ENCODE results near the gene HPCAL1. TPM values are rescaled to one million over a fixed set of nuclear protein-coding genes. Genes with fewer than 3 reads are reported as not detected.

Gene HPCAL1
- total RNA-seq, 1 experiment from 2014 or later, result 280 TPM

DNA sequence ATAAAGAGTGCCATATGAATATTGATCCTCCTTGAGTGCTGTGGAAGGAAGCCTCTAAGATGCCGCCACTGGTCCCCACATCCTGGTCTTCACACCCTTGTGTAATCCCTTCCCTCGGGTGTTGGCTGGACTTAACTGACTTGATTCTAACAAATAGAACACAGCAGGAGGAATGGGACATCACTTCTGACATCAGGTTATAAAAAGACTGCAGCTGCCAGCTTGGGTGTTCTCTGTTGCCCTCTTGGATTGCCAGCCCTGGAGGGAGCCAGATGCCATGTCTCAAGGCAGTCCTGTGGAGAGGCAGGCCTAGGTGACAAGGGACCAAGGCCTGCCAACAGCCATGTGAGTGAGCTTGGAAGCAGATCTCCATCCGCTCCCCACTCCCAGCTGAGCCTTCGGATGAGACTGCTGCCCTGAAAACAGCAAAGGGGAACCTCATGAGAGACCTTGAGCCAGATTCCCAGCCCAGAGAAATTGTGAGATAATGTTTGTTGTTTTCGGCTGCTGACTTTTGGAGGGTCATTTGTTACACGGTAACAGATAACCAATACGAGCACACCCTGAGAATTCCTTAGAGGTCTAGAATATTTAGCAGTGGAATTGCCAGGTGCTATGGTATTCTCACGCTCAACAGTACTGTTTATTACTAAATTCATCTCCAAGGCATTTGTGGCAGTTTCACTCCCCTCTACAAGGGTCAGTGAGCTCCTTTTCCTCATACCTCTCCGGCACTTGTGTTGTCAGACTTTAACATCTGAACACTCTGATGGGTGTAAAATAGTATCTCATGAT, 32.5 kb downstream of the HPCAL1 start:
- DNase-seq (ENCODE audit: low read depth), result no peak

DNA sequence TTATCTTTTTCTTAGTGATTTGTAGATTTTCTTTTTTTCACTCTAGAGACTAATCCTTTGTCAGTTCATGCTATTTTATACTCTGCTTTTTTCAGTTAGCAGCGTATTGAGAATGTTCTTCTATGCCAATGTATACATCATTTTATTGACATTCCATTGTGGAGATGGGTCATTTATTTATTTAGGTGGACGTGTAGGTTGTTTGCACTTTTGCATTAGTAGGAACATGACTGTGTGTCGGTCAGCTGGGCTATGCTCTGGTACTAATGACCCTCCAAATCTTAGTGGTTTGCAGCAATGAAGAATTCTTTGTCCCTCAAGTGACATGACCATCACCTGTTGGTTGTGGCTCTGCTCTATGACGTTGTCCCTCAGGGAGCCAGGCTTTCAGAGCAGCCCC, 33.6 kb downstream of the HPCAL1 start:
- no peak for DNase-seq (ENCODE audit: low read depth)

DNA sequence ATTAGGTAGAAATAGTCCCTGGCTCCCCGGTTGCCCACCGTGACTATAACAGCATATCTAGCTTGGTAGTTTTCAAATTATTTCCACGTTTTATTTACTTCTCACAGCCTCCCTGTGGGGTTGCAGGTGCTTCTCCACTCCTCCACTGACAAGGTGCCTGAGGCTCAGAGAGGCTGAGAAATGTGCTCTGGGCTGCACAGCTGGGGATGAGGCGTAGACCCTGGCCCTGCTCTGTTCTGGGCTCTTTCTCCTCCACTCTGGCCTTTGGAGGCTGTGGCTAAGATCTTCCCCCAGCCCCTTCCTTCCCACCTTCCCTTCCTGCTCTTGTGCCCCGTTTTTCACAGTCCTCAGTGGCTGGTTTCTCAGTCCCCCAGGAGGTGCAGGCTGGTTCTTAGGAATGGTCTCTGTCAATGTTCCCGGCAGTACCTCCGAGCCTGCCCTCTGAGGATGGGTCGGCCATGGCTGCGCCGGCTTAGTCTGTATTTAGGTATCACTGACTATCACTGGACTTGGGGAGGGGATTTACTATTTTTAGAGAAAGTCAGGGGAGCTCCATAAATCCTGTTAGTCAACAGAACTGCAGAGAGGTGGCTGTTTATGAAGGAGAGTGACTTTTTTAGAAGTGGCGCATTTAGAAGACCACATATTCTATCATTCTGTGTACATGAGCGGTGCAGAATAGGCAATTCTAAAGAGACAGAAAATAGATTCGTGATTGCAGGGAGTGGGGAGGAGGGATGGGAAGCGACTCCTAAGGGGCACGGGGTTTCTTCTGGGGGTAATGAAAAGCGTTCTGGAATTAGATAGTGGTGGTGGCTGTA, 35.0 kb downstream of the HPCAL1 start:
- no peak for DNase-seq (ENCODE audit: low read depth)

DNA sequence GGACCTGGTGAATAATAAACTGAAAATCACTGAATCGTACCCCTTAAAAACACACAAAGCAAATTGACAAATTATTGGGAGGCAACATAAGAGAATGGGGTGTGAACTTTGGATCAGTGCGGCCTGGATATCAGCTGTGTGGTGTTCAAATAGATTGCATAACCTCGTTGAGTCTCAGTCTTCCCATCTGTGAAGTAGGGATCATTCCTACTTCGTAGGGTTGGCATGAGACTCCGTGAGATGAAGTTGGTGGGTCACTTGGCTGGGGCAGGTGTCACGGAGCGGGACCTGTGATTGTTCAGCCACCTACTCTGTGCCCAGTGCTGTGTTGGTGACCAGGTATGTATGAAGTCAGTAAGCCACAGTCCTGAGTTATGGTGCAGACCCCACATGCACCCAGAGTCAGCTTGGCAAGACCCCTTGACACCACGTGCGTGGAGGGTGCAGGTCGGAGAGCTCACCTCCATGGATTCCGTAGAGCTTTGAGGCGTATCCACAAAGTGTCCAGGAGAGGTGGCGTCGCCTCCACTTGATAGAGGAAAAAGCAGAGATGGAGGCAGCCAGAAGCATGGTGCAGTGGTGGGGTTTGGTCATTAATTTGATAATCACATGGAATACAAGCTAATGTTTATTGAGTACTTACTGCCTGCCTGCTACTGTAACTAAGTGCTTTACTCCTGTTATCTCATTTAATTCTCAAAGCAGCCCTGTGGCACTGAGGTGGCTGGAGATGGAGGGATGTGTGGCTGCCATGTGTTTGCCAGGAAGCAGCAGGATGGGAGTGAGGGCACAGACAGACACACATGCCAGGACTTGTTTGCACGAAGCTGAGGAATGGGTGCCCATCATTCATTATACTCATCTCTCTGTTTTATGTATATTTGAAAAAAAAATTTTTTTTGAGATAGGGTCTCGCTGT, 35.8 kb downstream of the HPCAL1 start:
- no peak for DNase-seq (ENCODE audit: low read depth)

DNA sequence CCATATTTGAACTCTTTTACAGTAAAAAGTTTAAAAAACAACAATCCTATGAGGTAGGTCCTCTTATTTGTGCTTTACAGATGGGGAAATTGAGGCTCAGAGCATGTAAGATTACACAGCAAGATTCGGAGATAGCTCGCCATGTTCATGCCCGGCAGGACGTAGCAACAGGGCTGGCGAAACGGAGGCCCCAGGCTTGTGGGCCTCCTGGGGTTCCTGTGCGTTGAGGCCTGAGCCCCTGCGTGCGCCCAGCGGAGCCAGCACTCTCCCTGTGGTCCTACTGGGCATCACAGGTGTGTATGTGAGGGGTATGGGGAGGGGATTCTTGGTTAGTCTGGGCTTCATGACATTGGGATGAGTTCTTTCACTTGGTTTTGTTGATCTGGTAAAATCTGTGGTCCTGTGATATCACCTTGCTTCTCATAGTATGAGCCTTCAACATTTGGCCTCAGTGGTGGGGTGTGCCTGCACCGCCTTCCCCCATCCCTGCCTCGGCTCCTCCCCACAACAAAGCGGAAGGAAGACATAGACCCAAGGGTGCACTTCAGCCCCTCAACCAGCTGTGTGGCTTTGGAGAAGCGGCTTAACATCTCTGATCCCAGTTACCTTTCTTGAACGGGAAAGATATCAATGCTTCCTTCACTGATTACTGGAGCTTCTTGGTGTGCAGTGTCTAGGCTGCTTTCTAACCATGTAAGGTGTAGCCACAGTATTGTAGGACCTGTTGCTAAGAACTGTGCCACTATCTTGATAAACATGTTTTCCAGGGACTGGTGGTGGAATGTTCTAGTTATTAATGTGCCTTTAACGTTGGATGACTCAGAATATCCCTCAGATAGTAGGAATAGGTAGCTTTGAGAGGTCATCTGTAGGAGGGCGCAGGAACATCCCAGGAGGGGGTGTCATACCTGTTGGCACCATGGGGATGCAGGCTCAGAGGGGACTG, 37.2 kb downstream of the HPCAL1 start:
- no peak for DNase-seq (ENCODE audit: low read depth)

DNA sequence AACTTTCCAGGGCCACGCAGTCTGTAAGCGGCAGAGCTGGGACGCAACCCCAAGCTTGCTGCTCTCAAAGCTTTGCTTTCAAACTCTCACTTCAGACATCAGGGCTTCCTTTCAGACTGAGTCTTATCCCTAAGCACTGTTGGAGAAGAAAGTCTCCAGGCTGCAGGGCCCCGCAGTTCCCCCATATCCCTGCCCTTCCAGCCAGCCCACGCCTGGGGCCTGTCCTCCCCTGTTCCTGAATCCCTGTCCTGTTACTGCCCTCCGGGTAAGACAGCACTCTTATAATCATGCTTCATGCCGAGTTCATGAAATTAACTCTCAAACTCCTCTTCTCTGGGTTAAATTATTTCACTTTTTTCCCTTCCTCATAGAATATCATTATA, 37.9 kb downstream of the HPCAL1 start:
- no peak for DNase-seq (ENCODE audit: low read depth)

DNA sequence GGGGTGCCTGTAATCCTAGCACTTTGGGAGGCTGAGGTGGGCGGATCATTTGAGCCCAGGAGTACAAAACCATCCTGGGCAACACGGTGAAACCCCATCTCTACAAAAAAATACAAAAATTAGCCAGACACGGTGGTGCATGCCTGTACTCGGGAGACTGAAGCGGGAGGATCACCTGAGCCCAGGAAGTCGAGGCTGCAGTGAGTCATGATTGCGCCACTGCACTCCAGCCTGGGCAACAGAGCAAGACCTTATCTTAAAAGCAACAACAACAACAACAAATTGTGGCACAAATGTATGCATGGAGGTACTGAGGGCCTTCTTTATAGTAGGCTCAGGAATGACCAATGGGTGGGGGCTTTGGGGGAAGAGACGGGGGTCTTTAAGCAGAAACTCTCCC, 38.5 kb downstream of the HPCAL1 start:
- no peak for DNase-seq (ENCODE audit: low read depth)

DNA sequence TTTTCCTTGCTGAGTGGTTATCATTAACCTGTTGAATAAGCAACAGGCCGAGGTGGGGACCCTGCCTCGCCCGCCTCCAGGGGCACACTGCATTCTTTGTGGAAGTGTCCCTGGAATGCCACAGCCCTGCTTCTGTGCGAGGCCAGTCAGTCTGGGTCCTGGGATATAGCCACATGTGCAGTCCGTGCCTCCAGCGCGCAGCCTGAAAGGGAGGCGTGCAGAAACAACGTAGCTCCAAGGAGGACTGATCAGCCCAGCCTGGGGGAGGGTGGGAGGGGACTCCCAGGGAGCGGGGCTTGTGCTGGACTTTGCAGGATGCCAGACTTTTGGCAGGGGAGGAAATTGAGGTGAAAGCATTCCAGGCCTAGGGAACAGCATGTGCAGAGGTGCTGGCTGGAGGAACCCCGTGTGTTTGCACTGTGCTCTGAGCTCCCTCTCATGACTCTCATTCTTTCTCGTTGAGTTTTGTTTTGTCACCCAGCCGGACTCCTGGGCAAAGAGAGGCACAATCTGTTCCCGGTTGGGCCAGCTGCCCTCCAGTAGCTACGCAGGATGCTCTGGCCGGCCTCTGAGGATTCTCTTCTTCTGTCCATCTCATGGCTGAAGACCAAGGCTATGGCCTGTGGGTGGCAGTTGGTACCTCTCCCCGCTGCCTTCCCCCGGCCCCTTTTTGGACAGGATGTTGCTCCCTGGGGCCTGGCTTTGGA, 39.7 kb downstream of the HPCAL1 start:
- DNase-seq (ENCODE audit: low read depth), result no peak

DNA sequence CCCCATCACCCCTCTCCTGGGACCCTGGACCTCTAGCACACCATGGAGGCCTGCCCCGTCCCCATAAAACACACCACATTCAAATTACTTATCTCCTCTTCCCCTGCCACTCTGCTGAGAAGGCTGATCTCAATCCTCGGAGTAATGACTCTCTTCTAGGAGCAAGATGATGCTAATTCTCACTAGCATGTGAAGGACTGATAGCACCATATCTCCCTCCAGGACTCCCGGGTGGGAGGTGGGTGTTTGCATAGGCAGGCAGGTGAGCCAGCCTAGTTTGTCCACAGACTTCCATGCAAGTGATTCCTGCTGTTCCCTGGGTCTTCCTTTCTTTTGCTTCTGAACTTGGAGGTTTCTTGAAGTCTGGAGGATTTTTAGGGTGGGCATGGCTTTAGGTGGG, 40.5 kb downstream of the HPCAL1 start:
- DNase-seq (ENCODE audit: low read depth), result no peak

DNA sequence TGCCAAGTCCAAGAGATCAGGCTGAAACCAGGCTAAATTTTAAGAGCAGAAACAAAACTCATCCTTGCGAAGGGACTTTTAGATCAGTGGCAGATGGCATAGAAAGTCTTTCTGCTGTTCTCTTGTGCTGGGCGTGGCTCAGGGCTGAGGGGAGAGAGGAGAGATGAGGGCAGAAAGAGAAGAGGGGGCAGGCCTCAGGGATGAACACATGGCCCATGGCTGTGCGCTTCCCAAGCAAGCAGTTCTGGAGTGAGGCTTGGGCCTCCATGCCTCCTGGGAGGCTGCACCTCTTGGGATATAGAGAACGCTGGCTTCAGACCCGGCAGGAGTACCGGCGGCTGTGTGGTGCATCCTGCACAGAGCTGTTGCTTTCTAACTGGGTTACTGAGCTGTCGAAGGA, 41.0 kb downstream of the HPCAL1 start:
- no peak for DNase-seq (ENCODE audit: low read depth)

DNA sequence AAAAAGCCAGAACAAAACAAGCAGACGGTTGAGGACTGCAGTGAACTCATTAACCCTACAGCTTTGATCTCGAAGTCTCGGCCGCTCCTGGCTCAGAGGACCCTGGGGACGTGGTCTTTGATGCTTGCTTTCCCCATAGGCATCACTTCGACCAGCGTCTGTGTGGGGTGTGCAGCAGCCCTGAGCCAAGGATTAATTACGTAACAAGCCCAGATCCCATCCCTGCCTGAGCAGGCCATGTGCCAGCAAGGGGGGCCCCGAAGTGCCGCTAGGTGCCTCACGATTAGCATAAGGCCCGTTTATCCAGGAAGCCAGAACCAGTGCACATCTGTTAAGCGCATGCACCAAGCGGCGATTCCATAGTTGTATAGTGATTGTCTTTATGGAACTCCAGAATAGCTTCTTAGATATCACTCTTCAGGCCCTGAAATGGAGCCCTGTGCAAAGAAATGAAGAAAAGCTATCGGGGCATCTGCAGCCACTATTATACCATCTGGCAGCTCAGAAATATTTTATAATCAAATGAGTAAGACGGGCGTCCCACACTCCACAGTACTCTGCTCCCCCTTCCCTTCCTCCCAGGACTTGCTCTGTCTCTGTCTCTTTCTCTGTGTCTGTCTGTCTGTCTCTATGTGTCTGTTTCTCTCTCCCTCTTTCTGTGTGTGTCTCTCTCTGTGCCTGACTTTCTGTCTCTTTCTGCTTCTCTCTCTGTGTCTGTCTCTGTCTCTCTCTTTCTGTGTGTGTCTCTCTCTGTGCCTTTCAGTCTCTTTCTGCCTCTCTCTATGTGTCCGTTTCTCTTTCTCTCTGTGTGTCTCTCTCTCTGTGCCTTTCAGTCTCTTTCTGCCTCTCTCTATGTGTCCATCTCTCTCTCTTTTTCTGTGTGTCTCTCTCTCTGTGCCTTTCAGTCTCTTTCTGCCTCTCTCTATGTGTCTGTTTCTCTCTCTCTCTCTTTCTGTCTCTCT, 41.7 kb downstream of the HPCAL1 start:
- no peak for DNase-seq (ENCODE audit: low read depth)

DNA sequence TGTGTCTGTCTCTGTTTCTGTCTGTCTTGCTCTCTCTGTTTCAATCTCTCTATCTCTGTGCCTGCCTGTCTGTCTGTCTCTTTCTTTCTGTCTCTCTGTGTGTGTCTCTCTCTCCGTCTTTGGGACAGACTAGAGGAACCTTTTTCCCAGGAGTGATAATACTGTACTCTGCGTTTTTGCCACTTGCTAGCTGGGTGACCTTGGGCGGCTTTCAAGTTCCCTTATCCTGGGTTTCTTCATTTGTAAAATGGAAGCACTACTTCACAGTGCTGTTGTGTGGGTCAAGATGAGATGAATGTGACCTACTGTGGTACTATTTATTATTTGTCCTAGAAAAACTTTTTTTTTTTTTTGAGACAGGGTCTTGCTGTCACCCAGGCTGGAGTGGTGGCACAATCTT, 42.4 kb downstream of the HPCAL1 start:
- DNase-seq (ENCODE audit: low read depth), result no peak

DNA sequence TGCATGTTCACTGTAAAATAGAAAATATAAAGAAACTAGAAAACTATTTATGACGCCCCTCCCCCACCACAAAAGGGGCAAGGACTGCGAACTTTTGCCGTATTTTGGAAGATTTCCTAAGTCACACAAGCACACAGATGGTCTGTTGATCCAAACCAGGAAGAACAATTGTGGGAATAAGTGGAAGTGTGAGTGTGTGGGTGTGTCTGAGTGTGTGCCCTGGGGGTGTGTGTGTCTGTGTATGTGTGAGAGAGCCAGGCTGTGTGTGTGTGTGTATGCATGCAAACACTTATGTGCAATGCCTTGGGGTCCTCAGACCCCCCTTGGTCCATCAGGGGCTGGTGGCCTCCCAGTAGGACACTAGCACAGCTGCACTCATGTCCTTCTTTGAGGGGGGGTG, 43.1 kb downstream of the HPCAL1 start:
- no peak for DNase-seq (ENCODE audit: low read depth)

DNA sequence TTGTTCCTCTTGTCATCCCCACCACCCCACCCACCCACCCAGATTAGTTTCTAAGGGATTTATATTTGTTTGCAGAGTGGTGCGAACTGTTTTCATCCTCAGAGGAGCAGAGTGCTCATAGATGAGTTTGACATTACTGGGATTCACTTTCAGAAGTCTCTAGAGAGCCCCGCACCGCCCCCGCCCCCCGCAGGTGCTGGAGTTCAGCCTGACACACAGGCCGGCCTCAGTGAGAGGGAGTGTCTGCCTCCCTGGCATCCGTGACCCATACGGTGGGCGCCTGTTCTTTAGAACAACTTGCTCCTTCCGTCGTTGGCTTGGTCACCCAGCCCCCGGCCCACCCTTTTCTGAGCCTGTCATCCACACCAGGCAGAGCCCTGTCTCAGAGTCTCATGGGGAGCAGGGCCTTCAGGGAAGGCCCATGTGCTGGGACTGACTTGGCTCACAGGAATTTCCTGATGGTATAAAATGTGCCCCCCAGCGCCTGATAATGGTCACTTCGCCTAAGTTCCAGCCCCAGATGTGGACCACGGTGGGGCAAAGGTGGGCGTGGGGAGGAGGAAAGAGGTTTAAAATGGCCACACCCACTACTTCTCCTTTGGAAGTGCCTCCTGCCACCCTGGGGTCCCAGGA, 44.3 kb downstream of the HPCAL1 start:
- no peak for DNase-seq (ENCODE audit: low read depth)

DNA sequence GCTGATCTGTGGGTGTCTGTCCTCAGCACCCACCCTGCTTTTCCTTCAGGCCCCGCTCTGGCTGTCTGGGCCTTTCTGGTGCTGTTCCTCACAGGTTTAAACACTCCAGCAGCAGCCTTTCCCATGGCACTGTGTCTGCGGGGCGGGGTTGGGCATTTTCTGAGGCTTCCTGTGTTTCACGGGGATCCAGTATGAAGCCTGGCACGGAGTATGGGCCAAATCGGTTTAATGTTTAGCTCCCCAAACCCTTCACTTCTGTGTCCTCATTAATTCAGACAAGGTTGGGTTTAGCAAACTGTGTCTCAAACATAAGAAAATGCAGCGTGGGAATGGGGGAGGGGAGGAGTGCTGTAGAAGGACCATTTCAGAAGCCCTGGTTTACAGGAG, 44.9 kb downstream of the HPCAL1 start:
- DNase-seq (ENCODE audit: low read depth), result no peak

DNA sequence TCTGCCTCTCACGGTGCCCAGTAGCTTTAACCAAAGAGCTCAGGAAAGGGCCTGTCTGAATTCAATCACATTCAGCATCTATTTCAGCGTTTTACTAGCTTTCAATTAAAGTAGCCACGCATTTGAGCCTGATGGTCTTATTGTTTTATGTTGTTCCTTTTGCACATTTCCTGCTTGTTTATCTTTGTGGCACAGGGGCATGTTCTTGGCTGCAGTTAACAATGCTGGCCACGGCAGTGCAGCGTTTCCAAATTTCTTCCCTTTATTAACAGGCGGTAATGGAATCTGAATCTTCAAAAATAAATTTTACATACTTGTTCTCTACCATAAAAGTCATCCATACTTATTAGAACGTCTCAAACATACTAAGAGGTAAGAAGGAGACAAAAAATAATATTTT, 46.2 kb downstream of the HPCAL1 start:
- DNase-seq (ENCODE audit: low read depth), result no peak

DNA sequence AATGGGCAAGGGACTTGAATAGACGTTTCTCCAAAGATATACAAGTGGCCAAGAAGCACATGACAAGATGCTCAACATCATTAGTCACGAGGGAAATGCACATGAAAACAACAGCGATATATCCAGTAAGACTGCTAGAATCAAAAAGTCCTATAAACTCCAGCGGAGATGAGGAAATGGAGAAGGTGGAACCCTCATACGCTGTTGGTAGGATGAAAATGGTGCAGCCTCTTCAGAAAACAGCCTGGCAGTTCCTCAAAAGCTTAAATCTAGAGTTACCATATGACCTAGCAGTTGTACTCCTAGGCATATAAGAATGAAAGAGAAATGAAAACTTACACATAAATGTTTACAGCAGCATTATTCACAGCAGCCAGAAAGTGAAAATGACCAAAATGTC, 48.1 kb downstream of the HPCAL1 start:
- DNase-seq (ENCODE audit: low read depth), result no peak

DNA sequence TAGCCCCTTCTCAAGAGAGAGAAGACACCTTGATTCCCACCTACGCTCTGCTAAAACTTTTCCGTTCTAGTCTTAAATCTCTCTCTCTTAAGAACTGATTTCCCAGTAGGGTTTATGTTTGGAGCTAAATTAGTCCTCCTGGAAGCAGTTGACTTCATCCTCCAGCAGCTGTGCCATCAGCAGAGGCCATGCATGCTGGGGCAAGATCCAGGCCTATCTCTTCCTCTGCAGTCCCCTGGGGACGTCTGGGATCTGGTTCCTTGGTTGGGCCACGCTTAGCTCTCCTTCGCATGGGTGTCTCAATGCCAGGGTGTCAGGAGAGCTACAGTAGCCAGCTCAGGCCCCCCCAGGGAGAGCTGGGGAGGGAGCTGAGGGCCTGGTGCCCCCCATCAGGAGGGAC, 49.7 kb downstream of the HPCAL1 start:
- DNase-seq (ENCODE audit: low read depth), result no peak

DNA sequence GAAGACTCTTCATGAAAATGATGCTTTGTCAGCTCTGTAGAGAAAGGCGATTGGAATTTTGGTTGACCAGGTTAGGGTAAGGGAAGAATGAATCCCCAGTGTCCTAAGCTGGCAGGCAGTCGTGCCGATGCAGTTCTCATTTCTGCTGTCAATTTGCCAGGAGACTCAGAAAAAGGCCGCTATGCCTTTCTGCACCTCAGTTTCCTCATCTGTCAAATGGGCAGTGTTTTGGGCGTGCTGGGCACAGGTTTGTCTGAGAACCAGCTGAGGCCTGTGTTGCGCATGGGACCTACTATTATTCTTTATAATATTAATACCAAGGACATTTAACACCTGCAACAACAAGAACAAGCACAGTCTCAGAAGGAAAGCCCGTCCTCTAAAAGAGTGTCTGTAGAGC, 50.3 kb downstream of the HPCAL1 start:
- no peak for DNase-seq (ENCODE audit: low read depth)
